SK-N-SH treated with all-trans-retinoic acid at 6 μM for 48 hours (cell line): ENCODE results near the gene FERD3L.

Experiments
- ATAC-seq: fragments of 200-7000 bp; cut with Tn5 transposase; 3 replicates; pipeline ENCODE4 v1.9.1; 2020; ENCODE audit warnings: mild to moderate bottlenecking, moderate library complexity
- ARNTL ChIP-seq: fragments of 450-650 bp; formaldehyde crosslinking; IDR thresholded peaks from 2 replicates; pipeline ENCODE4 v1.5.0; 2020; ENCODE audit warnings: low read depth, mild to moderate bottlenecking, moderate library complexity, borderline replicate concordance
- BACH2 ChIP-seq: fragments of 250-450 bp; sonication (Bioruptor Pico); IDR thresholded peaks from 2 replicates; pipeline ENCODE4 v1.9.0; 2021; ENCODE audit warnings: mild to moderate bottlenecking, borderline replicate concordance
- CSDC2 ChIP-seq: fragments of 250-450 bp; sonication (Bioruptor Pico); IDR thresholded peaks from 2 replicates; pipeline ENCODE4 v1.5.0; 2020; ENCODE audit warnings: mild to moderate bottlenecking, moderate library complexity
- CSRNP3 ChIP-seq: fragments of 250-450 bp; sonication (Bioruptor Pico); IDR thresholded peaks from 2 replicates; pipeline ENCODE4 v1.5.1; 2021; ENCODE audit warnings: mild to moderate bottlenecking, moderate library complexity
- ESRRG ChIP-seq: fragments of 250-450 bp; sonication (Bioruptor Pico); IDR thresholded peaks from 2 replicates; pipeline ENCODE4 v1.6.1; 2021; ENCODE audit warnings: mild to moderate bottlenecking
- GLIS3 ChIP-seq: fragments of 250-450 bp; sonication (Bioruptor Pico); IDR thresholded peaks from 2 replicates; pipeline ENCODE4 v1.5.0; 2020; ENCODE audit warnings: mild to moderate bottlenecking, moderate library complexity
- OSR1 ChIP-seq: fragments of 250-450 bp; sonication (Bioruptor Pico); IDR thresholded peaks from 2 replicates; pipeline ENCODE4 v1.8.0; 2022; ENCODE audit warnings: moderate library complexity, mild to moderate bottlenecking, inconsistent platforms
- PPARA ChIP-seq: fragments of 250-450 bp; sonication (Bioruptor Pico); IDR thresholded peaks from 2 replicates; pipeline ENCODE4 v1.5.0; 2020; ENCODE audit warnings: mild to moderate bottlenecking, borderline replicate concordance
- TCF4 ChIP-seq: fragments of 250-450 bp; sonication (Bioruptor Pico); IDR thresholded peaks from 2 replicates; pipeline ENCODE4 v1.8.0; 2021; ENCODE audit warnings: mild to moderate bottlenecking, moderate library complexity, borderline replicate concordance
- TOX ChIP-seq: fragments of 250-450 bp; sonication (Bioruptor Pico); IDR thresholded peaks from 2 replicates; pipeline ENCODE4 v1.8.0; 2021; ENCODE audit warnings: mild to moderate bottlenecking, moderate library complexity, borderline replicate concordance
- TSHZ2 ChIP-seq: fragments of 250-450 bp; sonication (Bioruptor Pico); IDR thresholded peaks from 2 replicates; pipeline ENCODE4 v1.5.0; 2020; ENCODE audit warnings: mild to moderate bottlenecking, moderate library complexity
- ZC3H10 ChIP-seq: fragments of 250-450 bp; sonication (Bioruptor Pico); IDR thresholded peaks from 2 replicates; pipeline ENCODE4 v1.5.1; 2021; ENCODE audit warnings: mild to moderate bottlenecking, moderate library complexity
- ZFP3 ChIP-seq: fragments of 250-450 bp; sonication (Bioruptor Pico); IDR thresholded peaks from 2 replicates; pipeline ENCODE4 v1.5.0; 2020; ENCODE audit warnings: mild to moderate bottlenecking, moderate library complexity
- ZFP30 ChIP-seq: fragments of 450-650 bp; formaldehyde crosslinking; IDR thresholded peaks from 2 replicates; pipeline ENCODE4 v1.5.0; 2022; ENCODE audit warnings: mild to moderate bottlenecking, moderate library complexity
- ZNF565 ChIP-seq: fragments of 450-650 bp; formaldehyde crosslinking; conservative IDR thresholded peaks from 2 replicates; pipeline ENCODE4 v1.5.0; 2020; ENCODE audit warnings: low read depth, mild to moderate bottlenecking, moderate library complexity
- ZNF70 ChIP-seq: fragments of 450-650 bp; formaldehyde crosslinking; IDR thresholded peaks from 2 replicates; pipeline ENCODE4 v1.5.0; 2020; ENCODE audit warnings: mild to moderate bottlenecking, moderate library complexity
- ZNF8 ChIP-seq: fragments of 450-650 bp; formaldehyde crosslinking; IDR thresholded peaks from 2 replicates; pipeline ENCODE4 v1.5.0; 2020; ENCODE audit warnings: mild to moderate bottlenecking, moderate library complexity
- TF ChIP-seq, protein P1 (sequence below): fragments of 250-450 bp; sonication (Bioruptor Pico); IDR thresholded peaks from 2 replicates; pipeline ENCODE4 v1.8.0; 2020; ENCODE audit warnings: mild to moderate bottlenecking, moderate library complexity, borderline replicate concordance
- TF ChIP-seq, protein P2 (sequence below): fragments of 250-450 bp; sonication (Bioruptor Pico); IDR thresholded peaks from 2 replicates; pipeline ENCODE4 v1.8.0; 2021; ENCODE audit warnings: low read depth, mild to moderate bottlenecking, moderate library complexity, borderline replicate concordance

Gene FERD3L

GRCh38 chr7:19107356-19108146, 37.7 kb downstream of the FERD3L start (continued):
- TF ChIP-seq BACH2 (CRISPR knock-in tag) (no peak), ZFP3 (CRISPR knock-in tag) (no peak; the same call in 1 of the 2 replicates), ARNTL (CRISPR knock-in tag) (no peak), GLIS3 (no peak; the same call in 1 of the 2 replicates), CSDC2 (CRISPR knock-in tag) (no peak), OSR1 (no peak), ZNF565 (CRISPR knock-in tag) (no peak), ZFP30 (CRISPR knock-in tag) (no peak), ESRRG (CRISPR knock-in tag) (0 out of 2 replicates have a peak, but pooled peaks have one; percentile 28), PPARA (CRISPR knock-in tag) (no peak), ZC3H10 (CRISPR knock-in tag) (no peak), ZNF70 (CRISPR knock-in tag) (no peak; the same call in 1 of the 2 replicates)
- TF ChIP-seq, protein P1, sequence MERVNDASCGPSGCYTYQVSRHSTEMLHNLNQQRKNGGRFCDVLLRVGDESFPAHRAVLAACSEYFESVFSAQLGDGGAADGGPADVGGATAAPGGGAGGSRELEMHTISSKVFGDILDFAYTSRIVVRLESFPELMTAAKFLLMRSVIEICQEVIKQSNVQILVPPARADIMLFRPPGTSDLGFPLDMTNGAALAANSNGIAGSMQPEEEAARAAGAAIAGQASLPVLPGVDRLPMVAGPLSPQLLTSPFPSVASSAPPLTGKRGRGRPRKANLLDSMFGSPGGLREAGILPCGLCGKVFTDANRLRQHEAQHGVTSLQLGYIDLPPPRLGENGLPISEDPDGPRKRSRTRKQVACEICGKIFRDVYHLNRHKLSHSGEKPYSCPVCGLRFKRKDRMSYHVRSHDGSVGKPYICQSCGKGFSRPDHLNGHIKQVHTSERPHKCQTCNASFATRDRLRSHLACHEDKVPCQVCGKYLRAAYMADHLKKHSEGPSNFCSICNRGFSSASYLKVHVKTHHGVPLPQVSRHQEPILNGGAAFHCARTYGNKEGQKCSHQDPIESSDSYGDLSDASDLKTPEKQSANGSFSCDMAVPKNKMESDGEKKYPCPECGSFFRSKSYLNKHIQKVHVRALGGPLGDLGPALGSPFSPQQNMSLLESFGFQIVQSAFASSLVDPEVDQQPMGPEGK (CRISPR knock-in tag), result 0 out of 2 replicates have a peak, but pooled peaks have one; percentile 59
- TF ChIP-seq, protein P2, sequence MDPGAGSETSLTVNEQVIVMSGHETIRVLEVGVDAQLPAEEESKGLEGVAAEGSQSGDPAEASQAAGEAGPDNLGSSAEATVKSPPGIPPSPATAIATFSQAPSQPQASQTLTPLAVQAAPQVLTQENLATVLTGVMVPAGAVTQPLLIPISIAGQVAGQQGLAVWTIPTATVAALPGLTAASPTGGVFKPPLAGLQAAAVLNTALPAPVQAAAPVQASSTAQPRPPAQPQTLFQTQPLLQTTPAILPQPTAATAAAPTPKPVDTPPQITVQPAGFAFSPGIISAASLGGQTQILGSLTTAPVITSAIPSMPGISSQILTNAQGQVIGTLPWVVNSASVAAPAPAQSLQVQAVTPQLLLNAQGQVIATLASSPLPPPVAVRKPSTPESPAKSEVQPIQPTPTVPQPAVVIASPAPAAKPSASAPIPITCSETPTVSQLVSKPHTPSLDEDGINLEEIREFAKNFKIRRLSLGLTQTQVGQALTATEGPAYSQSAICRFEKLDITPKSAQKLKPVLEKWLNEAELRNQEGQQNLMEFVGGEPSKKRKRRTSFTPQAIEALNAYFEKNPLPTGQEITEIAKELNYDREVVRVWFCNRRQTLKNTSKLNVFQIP (CRISPR knock-in tag), result peak; percentile 73; the same call in 1 of the 2 replicates

- ATAC-seq, result peak; percentile 2
- TF ChIP-seq ZFP3 (CRISPR knock-in tag) (no peak), TSHZ2 (CRISPR knock-in tag) (no peak), ESRRG (CRISPR knock-in tag) (no peak), ZNF565 (CRISPR knock-in tag) (no peak)
Observed at GRCh38 chr7:19107081-19107355, 38.2 kb downstream of the FERD3L start.

GRCh38 chr7:19106241-19107080, 38.8 kb downstream of the FERD3L start:
- ATAC-seq, result peak; percentile 8
- TF ChIP-seq ZNF8 (CRISPR knock-in tag) (0 out of 2 replicates have a peak, but pooled peaks have one; percentile 16), ESRRG (CRISPR knock-in tag) (0 out of 2 replicates have a peak, but pooled peaks have one; percentile 15), TOX (CRISPR knock-in tag) (no peak), TCF4 (no peak), CSRNP3 (CRISPR knock-in tag) (no peak), CSDC2 (CRISPR knock-in tag) (0 out of 2 replicates have a peak, but pooled peaks have one; percentile 21), ZFP3 (CRISPR knock-in tag) (no peak), PPARA (CRISPR knock-in tag) (no peak), TSHZ2 (CRISPR knock-in tag) (peak; percentile 38; the same call in 1 of the 2 replicates), BACH2 (CRISPR knock-in tag) (0 out of 2 replicates have a peak, but pooled peaks have one; percentile 40)
- TF ChIP-seq, protein P2 (CRISPR knock-in tag), result no peak
